Adipocyte (in vitro differentiated cells): ENCODE measurements around the gene RNF213.

Experiments used
- DNase-seq: peaks from one replicate; pipeline ENCODE4 v3.0.0-alpha.2; 2015; ENCODE audit warnings: low read depth
- H3K27me3 ChIP-seq: replicated peaks from 2 replicates; pipeline ENCODE4 v1.7.0; 2013; ENCODE audit warnings: mild to moderate bottlenecking, low read length, moderate library complexity; ENCODE audit not compliant: control insufficient read depth, insufficient read depth
- H3K36me3 ChIP-seq: 2 replicates; pipeline ENCODE4 v1.7.0; 2013; ENCODE audit warnings: low read length, mild to moderate bottlenecking, moderate library complexity; ENCODE audit not compliant: control insufficient read depth, insufficient read depth, severe bottlenecking
- H3K4me1 ChIP-seq: 2 replicates; pipeline ENCODE4 v1.7.0; 2013; ENCODE audit warnings: mild to moderate bottlenecking, low read length, moderate library complexity; ENCODE audit not compliant: control insufficient read depth, insufficient read depth
- H3K4me3 ChIP-seq: 2 replicates; pipeline ENCODE4 v1.7.0; 2013; ENCODE audit warnings: mild to moderate bottlenecking, low read length, moderate library complexity
- H3K9ac ChIP-seq: 2 replicates; pipeline ENCODE4 v1.7.0; 2013; ENCODE audit warnings: mild to moderate bottlenecking, low read length, moderate library complexity
- H3K9me3 ChIP-seq: 2 replicates; pipeline ENCODE4 v1.7.0; 2013; ENCODE audit warnings: mild to moderate bottlenecking, low read length, moderate library complexity; ENCODE audit not compliant: control insufficient read depth

The RNF213 gene

DNA sequence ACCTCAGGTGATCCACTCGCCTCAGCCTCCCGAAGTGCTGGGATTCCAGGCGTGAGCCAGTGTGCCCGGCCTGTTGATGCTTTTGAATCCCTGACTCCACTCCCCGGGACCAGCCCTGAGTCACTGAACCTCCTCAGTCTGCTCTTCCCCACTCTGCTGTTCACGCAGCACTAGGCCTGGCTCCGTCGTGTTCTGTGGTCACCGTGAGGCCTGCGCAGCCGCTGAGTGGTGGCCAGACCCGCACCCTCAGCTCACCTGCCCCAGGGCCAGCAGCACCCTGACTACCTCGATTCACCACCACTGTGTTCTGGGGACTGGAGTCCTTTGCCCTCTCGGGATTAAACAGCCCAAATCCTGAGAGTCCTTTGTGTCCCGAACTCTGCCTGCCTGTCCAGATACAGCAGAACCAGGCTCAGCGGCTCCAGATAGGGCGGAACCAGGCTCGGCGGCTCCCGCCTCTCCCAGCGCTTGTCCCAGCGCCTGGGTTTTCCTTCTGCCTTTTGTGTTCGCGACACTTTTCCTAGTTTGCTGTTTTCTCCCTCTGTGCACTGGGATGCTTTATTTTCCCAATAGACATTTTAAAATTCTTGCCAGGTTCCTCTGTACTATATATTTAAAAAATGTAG is 95.7 kb downstream of the RNF213 start:
- Histone ChIP-seq H3K4me3 (no peak overlapping the region), H3K9me3 (no peaks in the 10 kb centered on the region), H3K4me1 (peaks cover 5% of the 10 kb centered on the region), H3K36me3 (peaks cover 87% of the 10 kb centered on the region), H3K9ac (no peak overlapping the region), H3K27me3 (no peaks in the 10 kb centered on the region)
- DNase-seq: no peak

DNA sequence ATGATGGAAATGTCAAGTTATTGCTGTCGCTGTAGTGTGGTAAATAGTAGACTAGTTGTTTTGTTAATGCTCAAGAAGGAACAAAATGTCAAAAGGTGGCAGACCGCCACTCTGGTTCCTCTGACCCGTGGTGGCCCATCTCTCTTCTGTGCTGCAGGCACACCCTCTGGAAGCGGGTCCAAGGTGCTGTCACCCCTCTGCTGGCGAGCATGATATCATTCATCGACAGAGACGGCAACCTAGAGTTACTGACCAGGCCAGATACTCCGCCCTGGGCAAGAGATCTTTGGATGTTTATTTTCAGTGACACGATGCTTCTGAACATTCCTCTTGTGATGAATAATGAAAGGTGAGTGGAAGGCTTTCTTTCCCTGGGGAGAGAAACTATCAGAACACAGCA is 97.5 kb downstream of the RNF213 start:
- no peak overlapping the region for H3K4me3 ChIP-seq
- H3K9me3 ChIP-seq: no peaks in the 10 kb centered on the region
- H3K36me3 ChIP-seq: peaks cover 84% of the 10 kb centered on the region
- no peak overlapping the region for H3K9ac ChIP-seq
- H3K4me1 ChIP-seq: peaks cover 12% of the 10 kb centered on the region
- DNase-seq: no peak
- no peaks in the 10 kb centered on the region for H3K27me3 ChIP-seq

DNA sequence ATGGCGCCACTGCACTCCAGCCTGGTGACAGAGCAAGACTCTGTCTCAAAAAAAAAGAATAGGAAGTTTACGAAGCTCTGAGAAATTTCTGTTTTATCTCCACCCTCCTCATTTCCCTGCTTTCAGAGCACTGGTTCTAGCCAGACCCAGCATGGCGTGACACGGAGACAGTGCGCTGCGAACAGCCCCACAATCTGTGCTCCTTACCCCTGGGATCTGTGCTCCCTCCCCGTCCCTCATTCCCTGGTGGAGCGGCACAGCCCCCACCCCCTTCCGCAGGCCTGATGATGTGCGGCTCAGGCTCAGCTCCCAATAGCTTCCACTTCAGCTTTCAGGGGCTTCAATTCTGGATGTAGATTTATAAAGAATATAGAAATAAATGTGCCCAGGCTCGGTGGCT is 98.2 kb downstream of the RNF213 start:
- Histone ChIP-seq H3K4me3 (no peak overlapping the region), H3K36me3 (peaks cover 84% of the 10 kb centered on the region), H3K4me1 (peaks cover 13% of the 10 kb centered on the region), H3K27me3 (no peaks in the 10 kb centered on the region), H3K9ac (no peak overlapping the region), H3K9me3 (no peaks in the 10 kb centered on the region)
- DNase-seq: no peak

DNA sequence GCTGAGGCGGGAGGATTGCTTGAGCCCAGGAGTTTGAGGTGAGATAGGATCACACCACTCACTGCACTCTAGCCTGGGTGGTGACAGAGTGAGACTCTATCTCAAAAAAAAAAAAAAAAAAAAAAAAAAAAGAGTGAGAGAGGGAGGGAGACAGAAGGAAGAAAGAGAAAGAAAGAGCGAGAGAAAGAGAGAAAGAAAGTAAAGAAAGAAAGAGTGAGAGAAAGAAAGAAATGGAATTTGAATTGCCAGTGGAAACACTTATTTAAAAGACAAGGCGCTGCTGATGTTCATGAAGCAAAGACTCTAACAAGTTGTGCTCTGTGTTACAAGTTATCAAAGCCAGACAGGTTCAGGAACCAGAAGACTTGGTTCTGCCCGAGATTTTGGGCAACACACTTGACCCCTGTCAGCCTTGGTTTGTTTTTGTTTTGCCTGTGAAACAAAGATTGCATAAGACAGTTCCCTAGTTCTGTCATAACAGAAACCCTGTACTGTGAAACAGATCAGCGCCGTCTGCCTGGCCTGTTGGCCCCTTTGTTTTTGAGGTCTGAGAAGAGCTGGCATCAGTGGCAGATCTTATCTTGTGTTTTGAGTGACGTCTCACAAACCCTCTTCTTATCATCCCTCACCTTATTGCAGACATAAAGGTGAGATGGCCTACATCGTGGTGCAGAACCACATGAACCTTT is 98.9 kb downstream of the RNF213 start:
- no peak overlapping the region for H3K4me3 ChIP-seq
- no peak overlapping the region for H3K9ac ChIP-seq
- no peaks in the 10 kb centered on the region for H3K27me3 ChIP-seq
- H3K4me1 ChIP-seq: peaks cover 13% of the 10 kb centered on the region
- peak; percentile 41 for DNase-seq
- H3K9me3 ChIP-seq: no peaks in the 10 kb centered on the region
- H3K36me3 ChIP-seq: peaks cover 84% of the 10 kb centered on the region

DNA sequence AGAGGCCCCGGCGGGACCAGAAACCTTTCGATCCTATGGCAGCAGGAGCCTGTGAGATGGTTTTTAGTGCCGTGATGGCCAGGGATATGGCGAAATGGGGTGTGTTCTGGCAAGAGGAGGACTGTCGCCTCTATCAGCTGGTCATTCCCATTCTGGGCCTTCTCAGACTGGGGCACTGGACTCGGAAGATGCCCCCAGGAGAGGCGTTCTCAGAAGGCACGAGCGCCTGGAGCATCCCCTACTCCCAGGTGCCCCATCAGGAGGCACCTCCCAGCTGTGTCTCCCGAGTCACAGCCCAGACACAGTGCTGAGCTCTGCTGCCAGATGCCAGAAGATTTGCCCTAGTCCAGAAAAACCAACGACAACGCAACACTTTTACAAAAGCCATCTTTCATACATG is 99.7 kb downstream of the RNF213 start:
- peaks cover 85% of the 10 kb centered on the region for H3K36me3 ChIP-seq
- H3K9me3 ChIP-seq: no peaks in the 10 kb centered on the region
- H3K4me1 ChIP-seq: peaks cover 13% of the 10 kb centered on the region
- no peaks in the 10 kb centered on the region for H3K27me3 ChIP-seq
- no peak overlapping the region for H3K4me3 ChIP-seq
- no peak for DNase-seq
- no peak overlapping the region for H3K9ac ChIP-seq

DNA sequence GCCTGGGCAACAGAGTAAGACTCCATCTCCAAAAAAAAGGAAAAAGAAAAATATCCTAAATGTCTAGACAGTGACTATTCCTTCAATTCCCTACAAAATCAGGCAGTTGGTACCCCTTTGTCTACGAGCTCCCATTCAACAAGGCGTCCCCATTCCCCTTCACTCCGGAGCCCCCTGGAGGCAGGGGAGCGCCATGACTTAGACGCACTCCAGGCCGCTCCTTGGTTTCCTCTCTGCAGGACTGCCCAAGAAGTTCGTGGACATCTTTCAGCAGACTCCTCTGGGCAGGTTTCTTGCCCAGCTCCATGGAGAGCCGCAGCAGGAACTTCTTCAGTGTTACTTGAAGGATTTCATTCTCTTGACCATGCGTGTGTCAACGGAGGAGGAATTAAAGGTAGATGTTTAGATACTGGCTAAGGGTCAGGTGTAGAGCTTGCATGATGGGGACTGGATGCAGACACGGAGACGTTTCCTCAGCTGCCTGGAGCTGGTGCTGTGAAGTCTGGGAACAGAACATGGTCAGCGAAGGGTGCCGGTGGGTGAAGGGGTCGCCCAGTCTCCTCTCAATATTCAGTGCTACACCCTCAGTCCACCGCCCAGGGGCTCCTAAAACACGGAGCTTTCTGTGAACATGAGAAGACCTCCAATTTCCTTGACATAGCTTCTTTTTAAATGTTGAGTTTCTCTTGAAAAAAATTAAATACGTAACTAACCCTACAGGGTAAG is 101.0 kb downstream of the RNF213 start:
- peaks cover 92% of the 10 kb centered on the region for H3K36me3 ChIP-seq
- H3K9ac ChIP-seq: no peak overlapping the region
- peaks cover 13% of the 10 kb centered on the region for H3K4me1 ChIP-seq
- DNase-seq: peak; percentile 4
- H3K27me3 ChIP-seq: no peaks in the 10 kb centered on the region
- no peaks in the 10 kb centered on the region for H3K9me3 ChIP-seq
- no peak overlapping the region for H3K4me3 ChIP-seq

DNA sequence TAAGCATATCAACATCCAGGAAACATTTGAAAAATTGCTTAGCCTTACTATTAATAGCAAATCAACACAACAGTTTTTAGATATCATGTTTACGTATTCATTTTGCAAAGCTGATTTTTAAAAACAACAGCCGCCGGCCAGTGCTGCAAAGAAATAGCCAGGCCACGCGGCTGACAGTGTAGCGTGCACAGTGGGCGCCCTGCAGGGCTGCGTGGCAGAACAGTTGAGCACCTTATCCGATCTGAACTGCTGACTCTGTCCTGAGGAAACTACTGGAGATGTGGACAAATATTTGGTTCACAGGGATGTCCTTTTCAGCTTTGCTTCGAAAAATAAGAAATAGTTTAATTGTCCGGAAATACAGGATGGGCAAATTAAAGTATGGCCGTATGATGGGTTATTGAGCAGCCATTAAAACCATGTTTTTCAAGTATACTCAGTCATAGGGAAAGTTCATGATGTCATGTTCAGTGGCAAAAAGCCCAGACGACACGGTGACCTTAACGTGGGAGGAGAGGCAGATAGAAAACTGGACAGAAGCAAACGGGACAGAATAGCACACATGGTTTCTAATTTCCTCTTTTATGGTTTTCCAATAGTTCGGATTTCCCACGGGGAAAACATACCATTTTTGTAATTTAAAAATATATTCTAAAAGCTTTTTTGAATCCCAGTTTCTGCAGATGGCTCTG is 101.9 kb downstream of the RNF213 start:
- H3K4me3 ChIP-seq: no peak overlapping the region
- no peak overlapping the region for H3K9ac ChIP-seq
- no peaks in the 10 kb centered on the region for H3K9me3 ChIP-seq
- H3K36me3 ChIP-seq: peaks cover 94% of the 10 kb centered on the region
- H3K27me3 ChIP-seq: no peaks in the 10 kb centered on the region
- H3K4me1 ChIP-seq: peaks cover 13% of the 10 kb centered on the region
- no peak for DNase-seq

DNA sequence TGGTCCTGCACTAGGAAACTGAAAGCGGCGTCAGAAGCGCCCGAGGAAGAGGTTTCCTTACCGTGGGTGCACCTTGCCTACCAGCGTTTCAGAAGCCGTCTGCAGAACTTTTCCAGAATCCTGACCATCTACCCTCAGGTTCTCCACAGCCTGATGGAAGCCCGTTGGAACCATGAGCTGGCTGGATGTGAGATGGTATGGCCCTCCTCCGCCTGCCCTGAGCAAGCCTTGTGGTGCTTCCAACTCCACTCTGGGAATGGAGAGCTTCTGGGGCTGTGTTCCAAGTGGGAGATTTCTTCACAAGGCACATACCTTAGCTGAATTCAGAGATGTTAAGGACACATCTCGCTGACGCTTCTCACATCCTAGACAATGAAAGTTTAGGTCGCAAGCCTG is 102.5 kb downstream of the RNF213 start:
- no peak for DNase-seq
- Histone ChIP-seq H3K4me1 (peaks cover 13% of the 10 kb centered on the region), H3K36me3 (peaks cover 94% of the 10 kb centered on the region)

DNA sequence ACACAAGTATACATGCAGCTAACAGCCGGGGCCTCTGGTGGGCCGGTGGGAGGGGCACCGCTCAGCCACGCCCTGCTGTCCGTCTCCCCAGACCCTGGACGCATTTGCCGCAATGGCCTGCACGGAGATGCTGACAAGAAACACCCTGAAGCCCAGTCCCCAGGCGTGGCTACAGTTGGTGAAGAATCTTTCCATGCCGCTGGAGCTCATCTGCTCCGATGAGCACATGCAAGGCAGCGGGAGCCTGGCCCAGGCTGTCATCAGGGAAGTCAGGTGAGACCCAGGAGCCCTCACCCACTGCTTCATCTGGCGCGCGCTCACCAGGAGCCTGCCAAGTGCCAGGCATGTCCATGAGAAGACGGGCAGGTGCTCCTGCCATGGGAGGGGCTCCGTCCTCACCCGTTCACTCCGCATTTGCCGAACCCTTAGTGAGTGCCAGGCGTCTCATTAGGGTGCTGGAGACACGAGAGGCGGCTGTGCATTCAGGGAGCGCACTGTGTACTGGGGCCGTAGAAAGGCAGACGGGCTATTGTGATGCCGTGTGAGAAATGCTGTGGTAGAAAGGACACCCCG is 103.0 kb downstream of the RNF213 start:
- H3K9ac ChIP-seq: no peak overlapping the region
- no peaks in the 10 kb centered on the region for H3K9me3 ChIP-seq
- no peaks in the 10 kb centered on the region for H3K27me3 ChIP-seq
- H3K36me3 ChIP-seq: peaks cover 94% of the 10 kb centered on the region
- no peak overlapping the region for H3K4me3 ChIP-seq
- DNase-seq: no peak
- H3K4me1 ChIP-seq: peaks cover 13% of the 10 kb centered on the region

More for the DNA sequence above, 102.5 kb downstream of the RNF213 start:
- Histone ChIP-seq H3K9ac (no peak overlapping the region), H3K4me3 (no peak overlapping the region), H3K9me3 (no peaks in the 10 kb centered on the region), H3K27me3 (no peaks in the 10 kb centered on the region)

DNA sequence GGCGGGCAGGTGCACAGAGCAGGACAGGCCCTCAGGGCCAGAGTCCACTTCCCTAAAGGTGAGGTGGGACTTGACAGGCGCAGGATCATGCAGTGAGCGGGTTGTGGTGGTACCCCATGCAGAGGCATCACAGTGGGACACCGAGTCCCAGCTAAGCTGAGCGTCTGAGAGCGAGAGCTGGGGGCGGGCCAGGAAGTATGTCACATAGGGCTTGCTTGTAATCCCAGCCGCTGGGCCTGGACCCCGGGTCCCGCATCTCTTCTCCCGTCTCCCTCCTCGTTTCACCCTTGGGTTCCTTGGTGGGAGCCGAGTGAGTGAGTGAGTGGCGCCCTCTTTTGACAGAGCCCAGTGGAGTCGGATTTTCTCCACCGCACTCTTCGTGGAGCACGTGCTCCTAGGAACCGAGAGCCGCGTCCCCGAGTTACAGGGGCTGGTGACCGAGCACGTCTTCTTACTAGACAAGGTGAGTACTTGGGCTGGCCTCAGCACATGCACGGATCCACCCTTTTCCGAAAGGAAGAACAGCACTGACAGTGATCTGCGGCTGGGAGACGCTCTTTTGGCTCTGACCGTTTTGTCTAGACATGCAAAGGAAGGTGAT is 103.5 kb downstream of the RNF213 start:
- Histone ChIP-seq H3K4me3 (no peak overlapping the region), H3K9me3 (no peaks in the 10 kb centered on the region), H3K9ac (no peak overlapping the region), H3K36me3 (peaks cover 93% of the 10 kb centered on the region), H3K27me3 (no peaks in the 10 kb centered on the region), H3K4me1 (peaks cover 13% of the 10 kb centered on the region)
- peak; percentile 7 for DNase-seq
